Stimulated activated CD4-positive, alpha-beta T cell treated with anti-CD3 and anti-CD28 coated beads, Interleukin-15, amount 100 ng/mL, for 48 hours (primary cell): ENCODE results near the gene ARPC5.
"Not testable (repeated sequence)": the region's sequence is repeated elsewhere in the genome, so short reads cannot be mapped to it uniquely, and the experiment has no call there.

Experiments
- DNase-seq, 2 donors: peaks; one replicate each; pipeline ENCODE4 v3.0.0-alpha.2; 2020; ENCODE audit warnings: low read depth in 2 of 2

The ARPC5 gene

DNA sequence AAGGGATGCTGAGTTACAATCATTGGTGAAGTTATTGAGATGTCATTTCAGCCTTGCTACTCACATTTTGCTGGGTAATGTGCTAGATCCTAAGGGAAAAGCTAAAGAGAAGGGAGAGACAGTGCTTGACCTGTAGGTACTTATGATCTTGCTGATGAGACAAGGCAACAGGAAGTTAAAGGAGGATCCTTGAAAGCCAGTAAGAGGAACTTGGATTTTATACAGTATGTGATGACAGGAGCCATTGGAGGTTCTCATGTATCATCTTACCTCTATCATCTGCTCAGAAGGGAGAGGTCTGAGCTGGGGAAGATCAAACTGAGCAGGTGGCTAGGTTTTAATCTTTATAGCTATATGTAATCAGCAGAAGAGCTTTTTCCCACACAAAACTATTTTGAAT, 11.2 kb upstream of the ARPC5 start:
- DNase-seq: no peak

DNA sequence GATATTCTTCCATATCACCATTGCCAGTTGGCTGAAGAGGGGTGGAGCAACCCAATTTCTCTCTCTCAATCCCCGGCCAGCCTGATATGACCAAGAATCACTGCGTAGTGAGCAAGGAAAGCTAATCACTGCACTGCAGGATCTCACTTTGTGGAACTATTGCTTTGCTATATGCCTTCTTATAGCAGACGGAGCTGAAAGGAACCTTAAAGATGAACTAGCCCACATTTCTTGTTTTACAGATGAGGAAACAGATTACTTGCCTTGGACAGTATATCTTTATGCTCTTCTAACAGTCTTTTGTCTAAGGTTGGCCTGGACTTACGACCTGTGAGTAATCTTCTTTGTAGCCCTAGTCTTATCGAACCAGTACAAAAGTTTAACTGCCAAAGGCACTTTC, 9.9 kb upstream of the ARPC5 start:
- no peak for DNase-seq

DNA sequence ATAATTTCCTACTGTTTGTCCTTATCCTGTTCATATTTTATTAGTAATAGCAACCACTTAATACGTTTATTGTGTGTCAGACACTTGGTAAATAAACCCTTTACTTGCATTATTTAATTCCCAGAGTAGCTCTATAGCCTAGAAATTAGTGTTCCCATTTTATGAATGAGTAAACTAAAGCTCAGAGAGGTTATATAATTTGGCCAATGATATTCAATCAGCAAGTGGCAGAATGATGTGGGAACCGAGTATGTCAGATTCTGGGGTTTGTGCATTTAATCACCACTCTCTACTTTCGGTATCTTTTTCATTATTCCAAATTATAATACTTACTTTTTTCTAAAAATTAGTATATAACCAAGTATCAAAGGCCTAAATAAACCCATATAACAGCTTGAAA, 6.6 kb upstream of the ARPC5 start:
- DNase-seq: no peak

DNA sequence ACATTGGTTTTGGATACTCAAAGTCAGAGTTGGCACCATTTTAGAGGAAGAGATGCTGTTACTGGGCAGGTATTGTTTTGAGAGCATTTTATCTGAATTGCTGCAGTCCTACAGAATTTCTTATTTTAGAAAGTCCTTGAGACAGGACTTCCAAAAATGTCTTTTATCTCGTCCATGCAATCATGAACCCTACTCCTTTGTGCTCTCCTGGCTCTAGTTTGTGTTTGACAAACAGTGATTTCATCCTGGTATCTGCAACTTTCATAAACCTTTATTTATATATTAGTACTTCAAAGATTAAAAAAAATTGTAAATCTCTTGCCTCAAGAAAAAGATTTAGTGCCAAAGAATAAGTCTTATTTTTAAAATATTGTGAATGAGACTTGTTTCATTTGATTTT, 4.6 kb upstream of the ARPC5 start:
- DNase-seq: no peak

DNA sequence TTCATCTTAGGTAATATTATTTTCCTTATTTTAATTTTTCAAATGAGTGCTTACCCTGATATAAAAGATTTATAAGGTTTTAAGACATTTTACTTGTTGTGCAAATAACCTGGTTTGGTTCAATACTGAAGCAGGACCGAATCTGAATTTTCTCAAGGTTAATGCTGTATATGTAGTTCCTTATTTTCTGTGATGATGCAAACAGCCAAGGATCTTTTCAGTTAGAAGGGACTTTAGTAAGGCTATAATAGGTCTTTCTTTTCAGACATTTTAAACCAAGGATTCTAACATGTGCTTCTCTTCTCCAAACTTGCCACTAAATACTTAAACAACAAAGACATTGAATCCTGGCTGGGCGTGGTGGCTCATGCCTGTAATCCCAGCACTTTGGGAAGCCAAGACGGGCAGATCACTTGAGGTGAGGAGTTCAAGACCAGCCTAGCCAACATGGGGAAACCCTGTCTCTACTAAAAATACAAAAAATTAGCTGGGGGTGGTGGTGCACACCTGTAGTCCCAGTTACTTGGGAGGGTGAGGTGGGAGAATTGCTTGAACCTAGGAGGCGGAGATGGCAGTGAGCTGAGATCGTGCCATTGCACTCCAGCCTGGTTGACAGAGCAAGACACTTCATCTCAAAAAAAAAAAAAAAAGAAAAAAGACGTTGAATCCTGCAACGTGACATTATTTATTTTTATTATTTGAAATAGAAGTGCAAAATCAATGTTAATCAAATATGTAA, 3.2 kb upstream of the ARPC5 start:
- DNase-seq: no peak

DNA sequence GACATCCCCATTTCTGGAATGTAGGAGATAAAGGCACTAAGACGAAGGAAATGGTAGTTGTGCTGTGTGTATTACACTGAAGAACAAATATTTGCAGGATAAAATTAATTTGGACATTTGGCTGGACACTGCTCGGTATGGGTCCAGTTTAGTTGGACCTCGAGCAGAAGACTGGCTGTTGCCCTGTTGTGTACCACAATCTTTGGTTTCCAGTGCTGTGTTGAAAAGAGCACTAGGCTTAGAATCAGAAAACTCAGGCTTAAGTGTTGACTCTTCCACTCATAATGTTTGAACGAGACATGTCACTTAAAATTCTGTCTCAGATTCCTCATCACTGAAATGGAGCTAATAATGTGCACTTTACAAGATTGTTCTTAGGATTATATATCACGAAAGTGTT, 1.2 kb upstream of the ARPC5 start:
- DNase-seq: no peak

DNA sequence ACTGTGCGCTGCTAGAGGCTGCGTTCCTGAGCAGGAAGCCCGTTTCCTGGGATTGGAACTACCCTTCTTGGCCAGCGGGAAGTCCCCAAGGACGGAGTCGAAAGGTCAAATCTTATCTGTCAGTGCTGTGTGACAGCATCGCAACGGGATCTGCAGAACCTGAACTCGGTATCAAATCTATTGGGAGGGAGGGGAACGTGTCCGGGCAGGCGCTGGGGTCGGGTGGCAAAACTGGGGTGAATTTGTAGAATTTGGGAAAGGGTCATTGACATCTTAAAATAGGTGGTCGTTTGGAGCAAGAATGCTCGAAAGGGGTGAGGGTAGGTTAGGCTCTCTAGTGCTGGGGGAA, 725 bp upstream of the ARPC5 start:
- no peak for DNase-seq

DNA sequence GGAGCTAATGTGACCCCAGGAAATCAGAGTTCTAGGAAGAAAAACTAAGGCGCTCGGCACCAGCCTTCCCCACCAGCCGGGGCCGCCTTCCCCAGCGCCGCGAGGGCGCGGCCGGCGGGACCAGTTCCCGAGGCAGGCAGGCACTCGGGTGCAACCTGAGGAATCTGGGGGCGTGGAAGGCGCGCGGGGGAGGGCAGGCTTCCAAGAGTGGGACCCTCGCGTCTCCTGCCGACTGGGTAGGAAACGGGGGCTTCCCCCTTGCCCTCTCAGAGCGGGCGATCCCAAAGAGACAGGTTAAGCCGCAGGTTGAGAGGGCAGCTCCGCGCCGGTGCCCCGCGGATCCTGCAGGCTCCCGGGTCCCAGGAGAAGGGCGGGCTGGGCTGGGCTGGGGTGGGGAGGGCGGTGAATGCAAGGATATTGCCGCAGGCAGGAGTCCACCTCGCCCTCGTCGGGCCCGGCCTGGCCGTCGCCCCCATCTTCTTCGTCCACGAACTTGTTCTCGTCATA, 431 bp downstream of the ARPC5 start:
- DNase-seq: peak in 1 of 2 donors; percentile 14

DNA sequence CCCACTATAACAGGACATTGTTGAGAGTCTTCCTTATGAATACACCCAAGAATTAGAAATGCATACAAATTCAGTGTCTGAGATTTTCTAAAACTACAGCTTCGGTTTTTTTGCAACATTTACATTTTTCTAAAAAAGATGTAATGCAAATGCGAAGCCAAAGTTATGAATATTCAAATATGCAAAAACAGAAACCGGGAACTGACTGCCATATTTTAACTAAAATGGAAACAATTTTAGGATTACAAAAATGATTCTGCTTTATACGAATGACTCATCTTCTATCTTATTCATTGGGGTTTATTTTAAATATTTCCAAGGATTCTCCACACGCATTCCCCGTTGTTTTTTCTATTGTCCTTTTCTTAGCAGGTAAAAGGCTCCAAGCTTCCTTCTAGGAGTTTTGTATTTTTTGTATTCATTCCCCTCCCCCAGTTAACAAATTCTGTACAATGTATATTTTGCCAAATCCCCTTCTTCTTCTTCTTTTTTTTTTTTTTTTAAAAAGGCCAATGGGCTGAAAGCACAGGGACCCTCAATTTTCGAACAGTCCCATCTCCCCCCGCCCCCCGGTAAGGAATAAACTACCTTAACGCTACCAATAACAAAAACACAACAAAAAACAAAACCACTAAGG, 1.0 kb downstream of the ARPC5 start:
- no peak for DNase-seq

DNA sequence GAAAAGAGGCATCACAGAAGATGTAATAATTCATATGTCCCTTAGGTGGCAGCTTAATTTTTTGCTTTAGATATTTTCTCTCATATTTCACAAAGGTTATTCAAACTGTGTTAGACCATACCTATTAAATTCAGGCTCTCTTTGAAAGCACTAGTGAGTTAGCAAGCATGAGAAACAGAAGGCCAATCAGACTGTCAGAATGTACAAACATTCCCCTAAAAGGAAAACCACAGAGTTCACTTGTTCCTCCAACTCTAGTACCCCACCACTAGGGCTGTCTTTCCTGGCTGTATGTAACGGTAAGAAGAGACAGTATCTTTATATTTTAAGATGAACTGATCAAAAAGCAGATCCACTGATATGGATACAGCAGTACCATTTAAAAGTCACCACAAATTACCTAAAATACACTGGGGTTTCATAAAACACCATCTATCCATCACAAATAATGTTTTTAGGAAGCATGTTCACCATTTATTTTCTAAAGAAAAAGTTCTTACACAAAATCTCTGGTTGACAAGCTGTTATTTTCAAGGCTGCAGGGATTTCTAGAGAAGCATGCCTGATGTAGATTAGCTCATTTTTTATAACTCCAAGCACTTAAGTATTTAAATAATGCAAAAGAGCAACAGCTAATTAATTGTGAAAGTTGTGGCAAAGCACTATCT, 1.8 kb downstream of the ARPC5 start:
- DNase-seq: no peak

- no peak for DNase-seq
These were observed 2.6 kb downstream of the ARPC5 start for GRCh38 chr1:183632964-183633363.

GRCh38 chr1:183632114-183632513, 3.5 kb downstream of the ARPC5 start:
- no peak for DNase-seq

DNA sequence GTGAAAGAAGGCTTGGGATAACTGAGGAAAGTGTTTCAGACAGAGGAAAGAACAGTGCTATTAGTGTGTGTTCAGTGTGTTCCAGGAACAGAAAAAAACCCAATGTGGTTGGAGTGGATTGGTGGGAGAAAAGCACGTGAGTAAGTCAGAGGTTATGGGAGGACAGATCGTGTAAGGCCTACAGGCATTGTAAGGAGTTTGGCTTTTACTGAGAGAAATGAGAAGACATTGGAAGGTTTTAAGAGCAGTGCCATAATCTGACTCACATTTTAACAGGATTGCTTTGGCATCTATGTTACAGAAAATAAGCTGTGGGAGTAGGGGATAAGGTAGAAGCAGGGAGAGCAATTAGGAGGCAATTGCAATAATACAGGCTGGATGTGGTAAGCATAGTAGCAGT, 4.8 kb downstream of the ARPC5 start:
- no peak for DNase-seq

- no peak for DNase-seq
These were observed 7.0 kb downstream of the ARPC5 start for GRCh38 chr1:183628537-183628936.

GRCh38 chr1:183626236-183626635, 9.3 kb downstream of the ARPC5 start:
- DNase-seq: not testable (repeated sequence)

DNA sequence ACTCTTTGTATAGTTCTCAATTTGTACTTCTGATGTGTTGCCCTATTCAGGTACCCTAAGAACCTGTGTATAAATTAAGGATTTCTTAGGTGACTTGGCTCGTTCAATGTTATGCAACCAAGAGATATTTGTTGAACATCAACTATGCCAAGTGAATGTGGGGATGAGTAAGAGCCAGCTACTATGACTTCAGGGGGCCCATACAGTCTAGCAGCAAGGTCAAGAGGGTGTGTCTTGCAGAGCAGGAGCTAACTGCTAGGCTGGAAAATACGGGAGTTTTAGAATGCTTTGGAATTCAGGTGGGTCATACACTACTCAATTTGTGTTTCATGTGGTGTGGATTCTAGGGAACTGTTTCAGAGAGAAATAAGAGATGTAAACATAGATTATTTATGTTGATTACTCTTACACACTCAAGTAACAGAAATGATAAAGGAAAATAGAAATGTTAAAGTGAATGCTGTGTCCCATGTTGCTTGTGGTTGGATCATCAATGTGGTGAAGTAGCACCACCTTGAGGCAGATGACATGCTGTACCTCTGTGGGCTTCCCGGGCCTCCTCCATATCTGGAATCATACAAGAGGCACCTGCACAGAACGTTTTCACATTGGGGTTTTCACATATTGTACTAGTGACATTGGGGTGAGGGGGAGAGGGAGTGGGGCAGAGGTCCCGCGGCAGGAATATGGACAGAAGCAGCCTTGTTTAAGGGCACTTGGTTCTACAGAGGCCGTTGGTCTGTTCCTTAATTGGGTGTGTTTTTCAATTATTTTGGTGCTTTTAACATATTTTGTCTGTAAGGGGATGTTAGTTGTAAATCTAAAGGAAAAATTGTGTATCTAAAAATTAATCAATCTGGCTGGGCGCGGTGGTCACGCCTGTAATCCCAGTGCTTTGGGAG, 12.4 kb downstream of the ARPC5 start:
- peak in 1 of 2 donors; percentile 30 for DNase-seq

GRCh38 chr1:183622013-183622412, 13.6 kb downstream of the ARPC5 start:
- no peak for DNase-seq

DNA sequence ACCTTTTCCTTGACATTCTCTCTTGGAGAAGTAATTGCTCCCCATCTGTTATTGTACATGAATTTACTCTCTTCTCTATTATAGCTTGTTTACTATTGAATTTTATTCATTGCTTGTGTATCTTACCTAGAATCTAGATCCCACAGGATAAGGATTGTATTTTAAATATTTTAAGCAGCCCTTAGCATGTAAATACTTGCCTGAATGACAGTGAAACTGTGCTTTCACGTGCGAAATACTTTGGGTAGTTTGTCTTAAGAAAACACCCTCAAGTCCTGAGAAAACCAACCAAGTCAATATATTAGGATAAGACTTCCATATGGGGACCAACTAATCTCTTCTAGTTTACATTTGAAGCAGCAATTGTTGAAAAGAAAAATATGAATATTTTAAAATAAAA, 15.3 kb downstream of the ARPC5 start:
- no peak for DNase-seq

DNA sequence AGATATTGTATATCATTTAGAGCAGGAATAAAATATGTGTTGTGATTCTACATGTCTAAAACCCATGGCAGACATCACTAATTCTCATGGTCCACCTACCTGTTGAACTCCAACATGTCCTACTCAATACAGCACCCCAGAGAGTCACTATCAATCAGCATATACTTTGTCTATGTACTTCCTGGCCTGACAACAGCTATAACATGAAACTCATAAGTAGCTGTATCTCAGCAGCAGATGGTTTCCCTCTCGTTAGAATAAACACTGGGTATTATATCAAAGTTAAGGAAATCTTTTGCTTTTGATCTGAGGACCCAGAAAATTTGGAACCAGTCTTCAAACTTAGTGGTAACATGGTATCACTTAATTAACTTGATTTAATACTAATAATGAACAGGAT, 15.8 kb downstream of the ARPC5 start:
- no peak for DNase-seq

- DNase-seq: not testable (repeated sequence)
These were observed 17.4 kb downstream of the ARPC5 start for GRCh38 chr1:183618202-183618601.

- not testable (repeated sequence) for DNase-seq
These were observed 22.6 kb downstream of the ARPC5 start for GRCh38 chr1:183612975-183613374.

GRCh38 chr1:183612407-183612806, 23.2 kb downstream of the ARPC5 start:
- no peak for DNase-seq
